NB4 (cell line): Measurements from ENCODE around the gene LIX1L.

Experiments
- DNase-seq: peaks from one replicate; pipeline ENCODE4 v3.0.0; 2010; ENCODE audit warnings: low read depth
- H3K4me3 ChIP-seq: one replicate; pipeline ENCODE4 v1.5.1; 2011; ENCODE audit warnings: mild to moderate bottlenecking, low read depth, low read length, moderate library complexity
- MAX ChIP-seq: IDR thresholded peaks from 2 replicates; pipeline ENCODE4 v1.6.1; 2011; ENCODE audit warnings: low read depth, low read length
- MYC ChIP-seq: IDR thresholded peaks from 2 replicates; pipeline ENCODE4 v1.6.1; 2011; ENCODE audit warnings: low read depth, low read length
- POLR2A ChIP-seq: IDR thresholded peaks from 2 replicates; pipeline ENCODE4 v1.6.1; 2011; ENCODE audit warnings: mild to moderate bottlenecking; ENCODE audit not compliant: insufficient read length; ENCODE audit errors: extremely low read depth
- TF ChIP-seq, protein P1 (sequence below): IDR thresholded peaks from one replicate; pipeline ENCODE4 v1.5.1; 2012; ENCODE audit warnings: low read depth, low read length

The LIX1L gene

GRCh38 chr1:145987926-145988325, 30.1 kb upstream of the LIX1L start:
- no peak overlapping the region for H3K4me3 ChIP-seq
- TF ChIP-seq MAX (no peak), POLR2A (no peak)
- DNase-seq: no peak

GRCh38 chr1:145986551-145986950, 28.7 kb upstream of the LIX1L start:
- TF ChIP-seq POLR2A: no peak
- TF ChIP-seq, protein P1, sequence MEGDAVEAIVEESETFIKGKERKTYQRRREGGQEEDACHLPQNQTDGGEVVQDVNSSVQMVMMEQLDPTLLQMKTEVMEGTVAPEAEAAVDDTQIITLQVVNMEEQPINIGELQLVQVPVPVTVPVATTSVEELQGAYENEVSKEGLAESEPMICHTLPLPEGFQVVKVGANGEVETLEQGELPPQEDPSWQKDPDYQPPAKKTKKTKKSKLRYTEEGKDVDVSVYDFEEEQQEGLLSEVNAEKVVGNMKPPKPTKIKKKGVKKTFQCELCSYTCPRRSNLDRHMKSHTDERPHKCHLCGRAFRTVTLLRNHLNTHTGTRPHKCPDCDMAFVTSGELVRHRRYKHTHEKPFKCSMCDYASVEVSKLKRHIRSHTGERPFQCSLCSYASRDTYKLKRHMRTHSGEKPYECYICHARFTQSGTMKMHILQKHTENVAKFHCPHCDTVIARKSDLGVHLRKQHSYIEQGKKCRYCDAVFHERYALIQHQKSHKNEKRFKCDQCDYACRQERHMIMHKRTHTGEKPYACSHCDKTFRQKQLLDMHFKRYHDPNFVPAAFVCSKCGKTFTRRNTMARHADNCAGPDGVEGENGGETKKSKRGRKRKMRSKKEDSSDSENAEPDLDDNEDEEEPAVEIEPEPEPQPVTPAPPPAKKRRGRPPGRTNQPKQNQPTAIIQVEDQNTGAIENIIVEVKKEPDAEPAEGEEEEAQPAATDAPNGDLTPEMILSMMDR: no peak
- no peak for DNase-seq
- H3K4me3 ChIP-seq: no peak overlapping the region

- TF ChIP-seq POLR2A (no peak), MAX (0 out of 2 replicates have a peak, but pooled peaks have one; percentile 8)
- H3K4me3 ChIP-seq: peak overlapping the region; percentile 59
- peak; percentile 80 for DNase-seq
Observed at GRCh38 chr1:145985502-145986439, 28.0 kb upstream of the LIX1L start.

- TF ChIP-seq MAX (no peak), MYC (no peak), POLR2A (no peak)
- TF ChIP-seq, protein P1: no peak
- peak overlapping the region; percentile 59 for H3K4me3 ChIP-seq
- DNase-seq: no peak
Observed at GRCh38 chr1:145985129-145985501, 27.3 kb upstream of the LIX1L start.

GRCh38 chr1:145983960-145984830, 26.4 kb upstream of the LIX1L start:
- DNase-seq: no peak
- H3K4me3 ChIP-seq: no peak overlapping the region
- TF ChIP-seq MAX (no peak), MYC (no peak), POLR2A (no peak)
- TF ChIP-seq, protein P1: no peak

- DNase-seq: no peak
- no peak for TF ChIP-seq MAX
- no peak for TF ChIP-seq POLR2A
- TF ChIP-seq, protein P1: no peak
- TF ChIP-seq MYC: no peak
- no peak overlapping the region for H3K4me3 ChIP-seq
Observed at GRCh38 chr1:145983206-145983675, 25.4 kb upstream of the LIX1L start.
